GM12878 (cell line): ENCODE data around the gene CCDC71. TPM values are rescaled to one million over a fixed set of nuclear protein-coding genes. Genes with fewer than 3 reads are reported as not detected.

Experiments
- ATAC-seq: fragments of 200-7000 bp; cut with Tn5 transposase; 3 replicates; pipeline ENCODE4 v1.9.1; 2020; ENCODE audit warnings: mild to moderate bottlenecking, moderate library complexity
- BruUV-seq: library from RNA; stranded (reverse); fragments of 400-500 nt; replicated peaks from 2 replicates; lab custom pipeline; 2021; lab: Mats Ljungman, UMichigan
- CTCF ChIA-PET: fragments of 300-600 bp; sonication (Branson Sonifier 250); formaldehyde crosslinking; extraction: SDS; loops from one replicate; lab custom pipeline; 2021; ENCODE audit warnings: inconsistent platforms; lab: Yijun Ruan, JAX
- POLR2A ChIA-PET: fragments of 350-600 bp; formaldehyde crosslinking; extraction: SDS; loops from one replicate; lab custom pipeline; 2021; ENCODE audit warnings: inconsistent platforms; lab: Charles Lee
- RAD21 ChIA-PET: fragments of 300-600 bp; sonication (Branson Sonifier 250); formaldehyde crosslinking; loops from one replicate; lab custom pipeline; 2023; ENCODE audit warnings: antibody characterized with exemption; ENCODE audit not compliant: unreplicated experiment; lab: Charles Lee
- SMC1A ChIA-PET: fragments of 300-600 bp; sonication (Branson Sonifier 250); formaldehyde crosslinking; loops from one replicate; lab custom pipeline; 2023; ENCODE audit not compliant: unreplicated experiment, uncharacterized antibody; lab: Charles Lee
- DNase-seq: peaks from one replicate; pipeline ENCODE4 v3.0.0-alpha.2; 2011; ENCODE audit warnings: low read depth, low spot score
- FAIRE-seq: peaks from 3 replicates; lab custom pipeline; 2011; peaks lifted over from hg19 to GRCh38; lab: Jason Lieb, UNC
- H2AFZ ChIP-seq: 2 replicates; pipeline ENCODE4 v1.6.0; 2011; ENCODE audit warnings: low read depth, low read length, control low read depth; ENCODE audit not compliant: control insufficient read depth
- H3K27ac ChIP-seq: 2 replicates; pipeline ENCODE4 v1.5.1; 2011; ENCODE audit warnings: control low read depth; ENCODE audit not compliant: control insufficient read depth, insufficient read depth
- H3K27me3 ChIP-seq, 2 experiments: replicated peaks in 1 of 2; 2 replicates each; pipeline versions ENCODE4 v1.6.0 to v1.6.1; 2011; ENCODE audit warnings: low read length in 1 of 2; ENCODE audit not compliant: control insufficient read depth in 2 of 2, insufficient read depth in 2 of 2
- H3K36me3 ChIP-seq, 2 experiments: 2 replicates each; pipeline ENCODE4 v1.5.1; 2011; ENCODE audit warnings: low read length in 1 of 2; ENCODE audit not compliant: control insufficient read depth in 2 of 2, insufficient read depth in 2 of 2
- H3K4me1 ChIP-seq: 2 replicates; pipeline ENCODE4 v1.6.1; 2011; ENCODE audit warnings: mild to moderate bottlenecking, low read length, moderate library complexity, mixed read lengths; ENCODE audit not compliant: control insufficient read depth, insufficient read depth
- H3K4me2 ChIP-seq: 2 replicates; pipeline ENCODE4 v1.6.0; 2011; ENCODE audit warnings: control low read depth; ENCODE audit not compliant: control insufficient read depth, insufficient read depth
- H3K4me3 ChIP-seq: fragments of 200-600 bp; sonication (generic); 2 replicates; pipeline ENCODE4 v1.5.1; 2016
- H3K79me2 ChIP-seq: 2 replicates; pipeline ENCODE4 v1.6.0; 2011; ENCODE audit warnings: low read length; ENCODE audit not compliant: control insufficient read depth, insufficient read depth
- H3K9ac ChIP-seq: 2 replicates; pipeline ENCODE4 v1.8.0; 2011; ENCODE audit warnings: low read length, control low read depth, mixed read lengths; ENCODE audit not compliant: control insufficient read depth, insufficient read depth
- H3K9me3 ChIP-seq: replicated peaks from 3 replicates; pipeline ENCODE4 v1.5.1; 2011; ENCODE audit warnings: mild to moderate bottlenecking, low read length; ENCODE audit not compliant: control insufficient read depth, insufficient read depth
- H4K20me1 ChIP-seq: 2 replicates; pipeline ENCODE4 v1.6.0; 2011; ENCODE audit not compliant: control insufficient read depth, insufficient read depth
- KDM1A ChIP-seq: fragments of 200-600 bp; sonication (generic); IDR thresholded peaks from 2 replicates; pipeline ENCODE4 v1.6.1; 2016; ENCODE audit warnings: borderline replicate concordance
- SREBF2 ChIP-seq: IDR thresholded peaks from 2 replicates; pipeline ENCODE4 v1.6.1; 2012; ENCODE audit warnings: mild to moderate bottlenecking, low read length
- SUPT20H ChIP-seq: IDR thresholded peaks from 2 replicates; pipeline ENCODE4 v1.6.1; 2011; ENCODE audit warnings: low read depth, mild to moderate bottlenecking, low read length, moderate library complexity, borderline replicate concordance; ENCODE audit not compliant: control insufficient read depth
- TBL1XR1 ChIP-seq: IDR thresholded peaks from 2 replicates; pipeline ENCODE4 v1.6.1; 2012; ENCODE audit warnings: low read depth, low read length, improper control_type of control experiment
- WGBS: methylation state at CpG from one replicate; pipeline ENCODE4 v1.1.6; 2016; ENCODE audit warnings: low lambda C conversion rate; ENCODE audit not compliant: insufficient replicate concordance, insufficient coverage; ENCODE audit errors: missing lambda C conversion rate; 5-methylcytosine and 5-hydroxymethylcytosine counted together
- in situ Hi-C: fragments of 300-500 bp; cut with MboI; formaldehyde crosslinking; loops from 9 replicates; pipeline ENCODE4 v1.14.3; 2018; ENCODE audit warnings: mixed read lengths
- intact Hi-C: fragments of 100-400 bp; cut with micrococcal nuclease; formaldehyde crosslinking; loops from one replicate; pipeline ENCODE4 v1.14.2; 2022; ENCODE audit not compliant: unreplicated experiment
- polyA plus RNA-seq, 11 experiments: library from polyadenylated mRNA; depleted of rRNA in 4 of 11; unstranded in 6 of 11; stranded (reverse) in 5 of 11; fragments of >200 nt; fragmentation: Nextera tagmentation in 4 of 11; fragmentation: Illumina TruSeq in 1 of 11; extraction: Ambion mirVana in 4 of 11; extraction: Trizol in 1 of 11; gene quantifications; 1 replicate in 1 of 11; 2 replicates in 10 of 11; pipeline versions ENCODE4 v1.2.1 to v1.2.3, GENCODE V29; 2011 to 2016; ENCODE audit warnings: inconsistent platforms in 2 of 11, missing spikeins in 2 of 11, low read depth in 1 of 11
- total RNA-seq, 4 experiments: library from RNA; depleted of rRNA in 3 of 4; stranded (reverse); fragments of >200 nt in 3 of 4; fragmentation: Illumina TruSeq in 1 of 4; extraction: Trizol in 1 of 4; gene quantifications; 2 replicates each; pipeline versions ENCODE4 v1.2.1 to v1.2.3, GENCODE V29; 2013 to 2021
- TF ChIP-seq, protein P1 (sequence below): IDR thresholded peaks from 2 replicates; pipeline ENCODE4 v1.6.1; 2012; ENCODE audit warnings: mild to moderate bottlenecking, low read depth, low read length

Gene CCDC71
- total and polyA plus RNA-seq, 10 of the 15 experiments (the other 5 are each of a cell fraction or from before 2014, with no cell fraction given) = 0.20 to 38.0 (median 16.1) TPM

DNA sequence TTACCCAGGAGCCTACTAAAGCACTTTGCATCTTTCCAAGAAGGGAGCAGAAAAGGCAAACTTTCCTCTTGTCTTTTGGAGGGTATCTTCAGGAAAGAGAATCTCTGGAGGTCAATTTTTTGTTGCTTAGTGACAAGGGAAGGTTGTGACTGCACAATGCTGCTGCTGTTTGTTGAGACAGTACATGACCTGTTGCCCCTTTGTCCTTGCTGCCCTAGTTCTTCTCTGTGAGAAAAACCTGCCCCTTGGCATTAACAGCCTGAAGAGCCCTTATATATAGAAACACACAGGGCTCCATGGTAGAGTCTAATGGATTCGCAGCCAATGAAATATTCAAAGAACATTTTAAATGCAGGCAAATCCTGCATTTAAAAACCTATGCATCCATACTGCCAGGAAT is 25.6 kb upstream of the CCDC71 start:
- H3K36me3 ChIP-seq = no peaks in the 10 kb centered on the region
- H3K9ac ChIP-seq = no peak overlapping the region
- DNase-seq = no peak
- no peak overlapping the region for H3K4me2 ChIP-seq
- in situ Hi-C loops = no loop called here
- 0 out of 4 replicates have a peak, but pooled peaks cover 0 to 1% of the 10 kb centered on the region in 2 experiments for H3K27me3 ChIP-seq
- H3K4me1 ChIP-seq = no peaks in the 10 kb centered on the region
- no peak for TF ChIP-seq SREBF2
- TF ChIP-seq, protein P1, sequence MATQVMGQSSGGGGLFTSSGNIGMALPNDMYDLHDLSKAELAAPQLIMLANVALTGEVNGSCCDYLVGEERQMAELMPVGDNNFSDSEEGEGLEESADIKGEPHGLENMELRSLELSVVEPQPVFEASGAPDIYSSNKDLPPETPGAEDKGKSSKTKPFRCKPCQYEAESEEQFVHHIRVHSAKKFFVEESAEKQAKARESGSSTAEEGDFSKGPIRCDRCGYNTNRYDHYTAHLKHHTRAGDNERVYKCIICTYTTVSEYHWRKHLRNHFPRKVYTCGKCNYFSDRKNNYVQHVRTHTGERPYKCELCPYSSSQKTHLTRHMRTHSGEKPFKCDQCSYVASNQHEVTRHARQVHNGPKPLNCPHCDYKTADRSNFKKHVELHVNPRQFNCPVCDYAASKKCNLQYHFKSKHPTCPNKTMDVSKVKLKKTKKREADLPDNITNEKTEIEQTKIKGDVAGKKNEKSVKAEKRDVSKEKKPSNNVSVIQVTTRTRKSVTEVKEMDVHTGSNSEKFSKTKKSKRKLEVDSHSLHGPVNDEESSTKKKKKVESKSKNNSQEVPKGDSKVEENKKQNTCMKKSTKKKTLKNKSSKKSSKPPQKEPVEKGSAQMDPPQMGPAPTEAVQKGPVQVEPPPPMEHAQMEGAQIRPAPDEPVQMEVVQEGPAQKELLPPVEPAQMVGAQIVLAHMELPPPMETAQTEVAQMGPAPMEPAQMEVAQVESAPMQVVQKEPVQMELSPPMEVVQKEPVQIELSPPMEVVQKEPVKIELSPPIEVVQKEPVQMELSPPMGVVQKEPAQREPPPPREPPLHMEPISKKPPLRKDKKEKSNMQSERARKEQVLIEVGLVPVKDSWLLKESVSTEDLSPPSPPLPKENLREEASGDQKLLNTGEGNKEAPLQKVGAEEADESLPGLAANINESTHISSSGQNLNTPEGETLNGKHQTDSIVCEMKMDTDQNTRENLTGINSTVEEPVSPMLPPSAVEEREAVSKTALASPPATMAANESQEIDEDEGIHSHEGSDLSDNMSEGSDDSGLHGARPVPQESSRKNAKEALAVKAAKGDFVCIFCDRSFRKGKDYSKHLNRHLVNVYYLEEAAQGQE = no peak
- no peak for TF ChIP-seq TBL1XR1
- TF ChIP-seq SUPT20H = no peak
- TF ChIP-seq KDM1A = no peak
- no peak for ATAC-seq
- intact Hi-C loops = no loop called here
- POLR2A ChIA-PET = no interaction called here
- no peak overlapping the region for H2AFZ ChIP-seq
- 0% methylated on average over 1 of the region's 1 CpG for WGBS
- no peak for FAIRE-seq
- no peaks in the 10 kb centered on the region for H4K20me1 ChIP-seq
- no peaks in the 10 kb centered on the region for H3K9me3 ChIP-seq
- H3K27ac ChIP-seq = no peak overlapping the region
- H3K4me3 ChIP-seq = no peak overlapping the region
- CTCF ChIA-PET = no interaction called here
- H3K79me2 ChIP-seq = no peaks in the 10 kb centered on the region
- SMC1A ChIA-PET = no interaction called here
- RAD21 ChIA-PET = no interaction called here
- no TSS peak for BruUV-seq
